ENCODE data around the gene ASCL1. TPM values are rescaled to one million over a fixed set of nuclear protein-coding genes. Genes with fewer than 3 reads are reported as not detected.

Gene ASCL1
- total RNA-seq, 2 experiments from 2014 or later = not detected

DNA sequence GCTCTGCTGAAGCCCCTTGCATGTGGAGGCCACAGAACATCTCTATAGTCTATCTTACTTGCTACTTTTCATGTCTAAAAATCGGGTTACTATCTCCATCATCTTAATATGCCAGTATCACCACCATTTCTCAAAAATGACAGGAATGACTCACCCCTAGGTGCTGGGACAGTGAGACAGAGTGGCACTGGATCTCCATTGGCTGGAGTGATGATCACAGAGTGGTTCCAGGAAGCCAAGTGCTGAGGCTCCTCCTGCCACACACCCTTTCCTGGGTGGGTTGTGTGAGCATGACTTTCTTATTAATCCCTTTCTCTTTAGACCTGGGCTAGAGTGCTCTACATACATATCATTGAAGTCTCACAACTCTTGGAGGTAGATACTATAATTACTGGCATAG is 3.3 kb upstream of the ASCL1 start:
- POLR2A ChIA-PET = no interaction called here
- Histone ChIP-seq H3K36me3 (ENCODE audit: insufficient read depth, low read length) (no peaks in the 10 kb centered on the region), H2AFZ (ENCODE audit: low read length) (no peak overlapping the region), H3K27ac (ENCODE audit: low read depth, low read length, poor library complexity, severe bottlenecking) (no peak overlapping the region), H3K4me2 (ENCODE audit: low read length) (no peak overlapping the region), H3K4me3 (ENCODE audit: low read depth, low read length, poor library complexity, severe bottlenecking) (no peak overlapping the region), H3K9me3 (ENCODE audit: low read length) (no peaks in the 10 kb centered on the region), H3K4me1 (ENCODE audit: insufficient read depth, low read length, poor library complexity, severe bottlenecking) (no peaks in the 10 kb centered on the region), H4K20me1 (ENCODE audit: insufficient read depth, low read length) (no peaks in the 10 kb centered on the region), H3K9me2 (ENCODE audit: insufficient read depth, low read length) (no peaks in the 10 kb centered on the region), H3K79me2 (ENCODE audit: insufficient read depth, low read depth, low read length) (no peaks in the 10 kb centered on the region)
- no TSS peak for BruUV-seq (replicated peaks)
- TF ChIP-seq, protein P1, sequence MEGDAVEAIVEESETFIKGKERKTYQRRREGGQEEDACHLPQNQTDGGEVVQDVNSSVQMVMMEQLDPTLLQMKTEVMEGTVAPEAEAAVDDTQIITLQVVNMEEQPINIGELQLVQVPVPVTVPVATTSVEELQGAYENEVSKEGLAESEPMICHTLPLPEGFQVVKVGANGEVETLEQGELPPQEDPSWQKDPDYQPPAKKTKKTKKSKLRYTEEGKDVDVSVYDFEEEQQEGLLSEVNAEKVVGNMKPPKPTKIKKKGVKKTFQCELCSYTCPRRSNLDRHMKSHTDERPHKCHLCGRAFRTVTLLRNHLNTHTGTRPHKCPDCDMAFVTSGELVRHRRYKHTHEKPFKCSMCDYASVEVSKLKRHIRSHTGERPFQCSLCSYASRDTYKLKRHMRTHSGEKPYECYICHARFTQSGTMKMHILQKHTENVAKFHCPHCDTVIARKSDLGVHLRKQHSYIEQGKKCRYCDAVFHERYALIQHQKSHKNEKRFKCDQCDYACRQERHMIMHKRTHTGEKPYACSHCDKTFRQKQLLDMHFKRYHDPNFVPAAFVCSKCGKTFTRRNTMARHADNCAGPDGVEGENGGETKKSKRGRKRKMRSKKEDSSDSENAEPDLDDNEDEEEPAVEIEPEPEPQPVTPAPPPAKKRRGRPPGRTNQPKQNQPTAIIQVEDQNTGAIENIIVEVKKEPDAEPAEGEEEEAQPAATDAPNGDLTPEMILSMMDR (conservative IDR thresholded peaks at IDR 0.05; ENCODE audit: low read length) = no peak
- no peak for TF ChIP-seq EZH2phosphoT487 (IDR thresholded peaks at IDR 0.05; ENCODE audit: borderline replicate concordance, low read depth, low read length)
- intact Hi-C loops (cut with micrococcal nuclease; ENCODE audit: unreplicated experiment) = no loop called here
- no peak for DNase-seq (ENCODE audit: low spot score)
- CTCF ChIA-PET (ENCODE audit: unreplicated experiment) = no interaction called here

DNA sequence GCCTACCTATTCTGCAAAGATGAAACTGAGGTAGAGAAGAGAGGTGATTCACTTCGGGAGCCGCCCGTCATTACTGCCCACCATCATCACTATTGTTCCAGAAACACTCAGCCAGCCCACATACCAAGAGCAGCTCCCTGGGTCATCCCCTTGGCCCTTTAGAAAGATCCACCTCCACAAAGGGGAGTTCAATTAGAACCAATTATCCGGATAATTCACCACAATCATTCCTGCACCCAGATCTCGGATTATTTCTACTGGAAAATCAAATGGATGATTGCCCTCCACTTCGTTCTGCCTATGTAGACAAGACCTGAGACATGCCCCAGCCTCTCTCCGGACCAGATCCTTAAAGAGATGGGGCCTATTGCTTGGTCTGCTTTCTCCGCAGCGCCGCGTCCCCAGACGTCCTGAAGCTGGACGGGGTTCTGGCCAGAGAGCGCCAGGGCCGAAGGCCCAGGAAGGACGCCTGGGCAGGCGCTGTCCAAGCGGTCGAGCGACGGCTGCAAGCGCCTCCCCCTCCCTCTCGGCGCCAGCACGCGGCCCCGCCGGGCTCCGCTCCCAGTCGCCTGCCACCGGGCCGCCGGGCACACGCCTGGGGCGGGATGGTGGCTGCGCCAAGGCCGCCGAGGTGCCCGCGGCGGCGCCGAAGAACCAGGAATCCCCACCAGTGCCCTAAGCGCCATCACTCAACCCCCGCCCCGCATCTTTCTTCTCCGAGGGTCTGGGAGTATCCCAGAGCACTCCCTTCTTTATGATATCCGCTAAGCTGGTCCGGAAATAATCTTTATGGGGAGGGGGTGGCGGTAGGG is 1.3 kb upstream of the ASCL1 start:
- Histone ChIP-seq H3K9me3 (ENCODE audit: low read length) (no peaks in the 10 kb centered on the region), H3K36me3 (ENCODE audit: insufficient read depth, low read length) (no peaks in the 10 kb centered on the region), H4K20me1 (ENCODE audit: insufficient read depth, low read length) (no peaks in the 10 kb centered on the region), H3K79me2 (ENCODE audit: insufficient read depth, low read depth, low read length) (no peaks in the 10 kb centered on the region), H3K27ac (ENCODE audit: low read depth, low read length, poor library complexity, severe bottlenecking) (no peak overlapping the region), H2AFZ (ENCODE audit: low read length) (no peak overlapping the region), H3K4me3 (ENCODE audit: low read depth, low read length, poor library complexity, severe bottlenecking) (no peak overlapping the region), H3K4me1 (ENCODE audit: insufficient read depth, low read length, poor library complexity, severe bottlenecking) (no peaks in the 10 kb centered on the region), H3K9me2 (ENCODE audit: insufficient read depth, low read length) (no peaks in the 10 kb centered on the region), H3K4me2 (ENCODE audit: low read length) (no peak overlapping the region)
- no TSS peak for BruUV-seq (replicated peaks)
- ChIA-PET POLR2A (no interaction called here), CTCF (ENCODE audit: unreplicated experiment) (no interaction called here)
- no peak for DNase-seq (ENCODE audit: low spot score)
- TF ChIP-seq, protein P1 (conservative IDR thresholded peaks at IDR 0.05; ENCODE audit: low read length) = no peak
- no peak for TF ChIP-seq EZH2phosphoT487 (IDR thresholded peaks at IDR 0.05; ENCODE audit: borderline replicate concordance, low read depth, low read length)
- intact Hi-C loops (cut with micrococcal nuclease; ENCODE audit: unreplicated experiment) = no loop called here

DNA sequence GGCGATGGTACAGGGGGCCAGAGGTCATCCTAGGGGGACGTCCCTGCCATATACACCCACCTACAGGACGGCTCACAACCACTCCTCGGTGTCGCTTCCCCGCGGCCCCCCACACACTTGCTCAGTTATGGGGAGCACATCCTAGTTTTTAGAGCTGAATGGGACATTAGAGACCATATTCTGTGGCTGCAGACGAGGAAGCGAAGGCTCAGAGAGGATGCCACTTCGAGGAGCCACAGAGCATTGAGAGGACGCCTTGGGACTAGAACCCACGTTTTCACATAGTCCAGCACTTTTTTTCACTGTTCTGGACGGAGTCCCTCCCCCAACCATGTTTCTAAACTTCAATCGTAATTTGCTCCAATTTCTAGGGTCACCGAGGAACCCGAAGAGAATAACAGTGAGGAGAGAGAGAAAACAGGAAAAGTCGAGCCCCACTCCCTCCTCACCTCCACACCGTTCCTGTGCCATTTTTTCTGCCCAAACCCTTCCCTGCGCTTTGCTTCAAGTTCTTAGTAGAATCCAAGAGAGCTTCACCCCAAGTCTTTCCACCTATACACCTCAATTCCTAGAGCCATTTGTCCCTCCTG is 641 bp upstream of the ASCL1 start:
- H2AFZ ChIP-seq (ENCODE audit: low read length) = no peak overlapping the region
- no peaks in the 10 kb centered on the region for H3K79me2 ChIP-seq (ENCODE audit: insufficient read depth, low read depth, low read length)
- H3K27ac ChIP-seq (ENCODE audit: low read depth, low read length, poor library complexity, severe bottlenecking) = no peak overlapping the region
- intact Hi-C loops (cut with micrococcal nuclease; ENCODE audit: unreplicated experiment) = no loop called here
- TF ChIP-seq, protein P1 (conservative IDR thresholded peaks at IDR 0.05; ENCODE audit: low read length) = no peak
- TF ChIP-seq EZH2phosphoT487 (IDR thresholded peaks at IDR 0.05; ENCODE audit: borderline replicate concordance, low read depth, low read length) = no peak
- CTCF ChIA-PET (ENCODE audit: unreplicated experiment) = no interaction called here
- no peak overlapping the region for H3K4me3 ChIP-seq (ENCODE audit: low read depth, low read length, poor library complexity, severe bottlenecking)
- POLR2A ChIA-PET = no interaction called here
- H3K9me2 ChIP-seq (ENCODE audit: insufficient read depth, low read length) = no peaks in the 10 kb centered on the region
- H4K20me1 ChIP-seq (ENCODE audit: insufficient read depth, low read length) = no peaks in the 10 kb centered on the region
- no peaks in the 10 kb centered on the region for H3K36me3 ChIP-seq (ENCODE audit: insufficient read depth, low read length)
- H3K9me3 ChIP-seq (ENCODE audit: low read length) = no peaks in the 10 kb centered on the region
- DNase-seq (ENCODE audit: low spot score) = no peak
- BruUV-seq (replicated peaks) = no TSS peak
- H3K4me1 ChIP-seq (ENCODE audit: insufficient read depth, low read length, poor library complexity, severe bottlenecking) = no peaks in the 10 kb centered on the region
- H3K4me2 ChIP-seq (ENCODE audit: low read length) = no peak overlapping the region

Data from OCI-LY7 (cell line).